CMK (cell line): ENCODE results near the gene LAMTOR2.
"Not testable (repeated sequence)": the region's sequence is repeated elsewhere in the genome, so short reads cannot be mapped to it uniquely, and the experiment has no call there.

Experiments
- DNase-seq: peaks from one replicate; pipeline ENCODE4 v3.0.0-alpha.2; 2010; ENCODE audit warnings: low read depth

Gene LAMTOR2

DNA sequence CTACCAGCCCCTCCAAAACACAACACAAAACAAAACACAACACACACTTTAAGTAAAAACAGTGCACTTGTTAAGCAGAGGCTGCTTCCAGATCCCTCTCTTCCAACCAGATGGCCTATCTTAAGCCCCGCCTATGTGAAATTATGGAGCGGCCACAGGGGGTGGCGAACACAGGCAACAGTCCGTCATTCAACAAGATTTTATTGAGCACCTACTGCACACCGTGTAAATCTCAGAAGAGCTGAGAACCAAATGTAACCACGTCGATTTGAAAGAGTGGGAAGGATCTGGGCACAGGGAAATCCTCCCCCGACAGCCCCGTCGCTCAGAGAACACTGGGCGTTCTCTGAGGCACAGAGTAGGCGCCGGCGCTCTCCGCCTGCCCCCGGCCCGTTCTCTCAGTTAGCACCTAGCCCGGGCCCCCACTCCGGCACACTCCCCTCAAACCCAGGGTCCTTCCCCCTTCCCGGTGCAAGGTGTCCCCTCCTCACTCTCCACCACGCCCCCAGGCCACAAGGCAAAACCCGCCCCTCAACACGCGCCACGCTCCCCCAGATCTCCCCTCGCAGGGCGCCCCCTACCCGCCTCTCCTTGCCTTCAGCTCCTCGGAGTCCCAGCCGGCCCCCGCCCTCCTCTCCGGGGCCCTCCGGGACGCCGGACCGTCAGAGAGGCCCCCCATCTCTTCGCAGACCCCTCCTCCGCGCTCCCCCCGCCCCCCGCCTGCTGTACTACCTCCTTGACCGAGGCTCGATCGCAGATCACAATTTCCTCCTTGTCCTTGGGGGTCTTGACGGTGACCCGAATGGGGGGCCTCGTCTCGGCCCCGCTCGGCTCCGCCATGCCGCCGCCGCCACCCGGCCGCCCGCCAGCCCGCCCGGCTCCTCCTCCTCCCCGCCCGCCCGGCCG, 1.5 kb upstream of the LAMTOR2 start:
- DNase-seq = peak; percentile 66

GRCh38 chr1:156053768-156054499, 648 bp upstream of the LAMTOR2 start, which contains the start of gene UBQLN4:
TSS of gene UBQLN4 (minus strand) at chr1:156053798. CDS start at chr1:156053701, 97 bp downstream.
- DNase-seq = peak; percentile 80

GRCh38 chr1:156055281-156056048, 883 bp downstream of the LAMTOR2 start:
- no peak for DNase-seq

GRCh38 chr1:156056326-156056849, 1.8 kb downstream of the LAMTOR2 start:
- DNase-seq = no peak

DNA sequence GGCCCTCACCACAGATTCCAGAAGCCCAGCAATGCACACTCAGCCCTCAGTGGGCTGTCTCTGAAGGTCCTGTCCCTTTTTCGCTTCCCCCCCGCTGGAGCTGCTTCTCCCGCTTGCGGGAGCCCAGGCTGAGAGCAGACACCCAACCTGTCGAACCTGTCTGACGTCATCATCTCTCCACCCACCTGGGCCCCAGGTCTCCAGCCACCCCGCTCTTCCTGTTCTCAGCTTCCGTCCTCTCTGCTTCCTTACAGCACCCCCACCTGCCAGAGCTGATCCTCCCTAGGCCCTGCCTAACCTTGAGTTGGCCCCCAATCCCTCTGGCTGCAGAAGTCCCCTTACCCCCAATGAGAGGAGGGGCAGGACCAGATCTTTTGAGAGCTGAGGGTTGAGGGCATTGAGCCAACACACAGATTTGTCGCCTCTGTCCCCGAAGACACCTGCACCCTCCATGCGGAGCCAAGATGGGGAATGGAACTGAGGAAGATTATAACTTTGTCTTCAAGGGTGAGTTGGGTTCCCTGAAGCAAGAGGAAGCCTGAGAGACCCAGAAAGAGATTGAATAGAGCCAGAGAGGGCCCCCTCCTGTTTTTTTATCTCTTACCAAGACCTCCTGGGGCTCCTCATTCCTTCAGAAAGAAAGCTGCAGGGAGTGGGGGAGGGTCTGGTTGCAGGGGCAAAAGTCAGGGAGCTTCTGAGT, 6.5 kb downstream of the LAMTOR2 start, which contains the start of gene RAB25:
Gene RAB25, plus strand, starts transcription at position 224 of the 700 bp plus-strand sequence. Its CDS starts 241 bp downstream, at position 465.
- no peak for DNase-seq

GRCh38 chr1:156062189-156062588, 7.6 kb downstream of the LAMTOR2 start:
- DNase-seq = no peak

DNA sequence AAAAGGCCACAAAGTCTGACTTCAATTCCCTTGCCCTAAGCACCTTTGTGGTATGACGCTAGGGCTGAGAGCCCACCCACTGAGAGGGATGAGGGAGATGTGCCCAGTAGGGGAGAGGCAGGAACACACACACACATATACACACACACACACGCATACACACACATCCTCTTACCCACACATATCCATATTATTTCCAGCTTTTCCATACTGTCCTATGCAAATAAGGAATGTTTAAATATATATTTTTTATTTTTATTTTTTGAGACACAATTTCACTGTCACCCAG, 9.4 kb downstream of the LAMTOR2 start:
- no peak for DNase-seq

DNA sequence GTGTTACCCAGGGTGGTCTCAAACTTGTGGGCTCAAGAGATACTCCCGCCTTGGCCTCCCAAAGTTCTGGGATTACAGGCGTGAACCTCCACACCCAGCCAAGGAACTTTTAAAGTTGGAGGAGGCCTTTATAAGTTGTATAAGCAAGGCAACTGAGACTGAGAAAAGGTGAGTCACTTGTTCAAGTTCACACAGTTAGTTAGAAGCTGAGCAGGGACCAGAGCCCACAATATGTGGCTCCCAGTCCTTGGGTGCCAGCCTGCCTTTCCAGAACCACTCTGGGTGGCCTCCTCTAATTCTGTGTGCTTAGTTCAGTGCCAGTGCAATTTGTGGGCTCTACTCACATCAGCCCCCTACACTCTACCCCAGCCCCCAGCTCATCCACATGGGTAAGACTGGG, 10.0 kb downstream of the LAMTOR2 start:
- no peak for DNase-seq

DNA sequence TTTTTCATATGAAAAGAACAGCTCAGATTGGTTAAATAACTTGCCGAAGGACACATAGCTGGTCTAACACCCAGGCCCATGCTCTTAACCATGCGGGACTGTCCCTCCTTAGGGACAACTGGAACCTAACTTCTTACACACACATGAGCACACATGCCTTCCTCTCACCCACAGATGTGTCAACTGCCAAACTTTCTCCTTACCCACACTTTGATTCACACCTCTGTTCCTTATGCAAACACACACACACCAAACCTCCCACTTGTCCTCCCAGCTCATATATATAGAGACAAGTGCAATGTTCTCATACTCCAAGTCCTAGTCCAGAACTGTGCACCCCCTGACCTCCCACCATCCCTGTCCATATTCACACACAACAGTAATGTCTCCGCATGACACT, 10.6 kb downstream of the LAMTOR2 start:
- no peak for DNase-seq

- DNase-seq = no peak
Measured at GRCh38 chr1:156065871-156066270, 11.3 kb downstream of the LAMTOR2 start.

GRCh38 chr1:156067262-156067661, 12.7 kb downstream of the LAMTOR2 start:
- no peak for DNase-seq

- no peak for DNase-seq
Measured at GRCh38 chr1:156069490-156070455, 15.2 kb downstream of the LAMTOR2 start.

DNA sequence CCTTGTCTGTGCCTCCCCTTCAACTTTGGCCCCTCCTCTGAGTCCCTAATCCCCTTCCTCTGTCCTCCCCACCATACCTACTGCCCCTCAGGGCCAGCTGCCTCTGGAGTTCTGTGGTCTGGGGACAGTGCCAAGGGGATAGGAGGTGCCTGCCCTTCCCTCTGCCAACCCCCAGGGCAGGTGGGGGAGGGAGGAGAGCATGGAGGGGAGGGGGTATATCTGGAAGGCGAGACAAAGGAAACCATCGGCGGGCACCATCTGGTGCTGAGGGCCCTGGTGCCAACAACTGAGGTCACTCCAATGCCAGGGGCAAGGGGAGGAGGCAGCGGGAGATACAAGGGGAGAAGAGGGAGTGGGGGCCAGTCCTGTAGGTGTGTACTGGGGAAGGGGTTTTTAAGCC, 16.0 kb downstream of the LAMTOR2 start:
- DNase-seq = no peak

GRCh38 chr1:156071332-156071816, 16.8 kb downstream of the LAMTOR2 start:
- DNase-seq = not testable (repeated sequence)

DNA sequence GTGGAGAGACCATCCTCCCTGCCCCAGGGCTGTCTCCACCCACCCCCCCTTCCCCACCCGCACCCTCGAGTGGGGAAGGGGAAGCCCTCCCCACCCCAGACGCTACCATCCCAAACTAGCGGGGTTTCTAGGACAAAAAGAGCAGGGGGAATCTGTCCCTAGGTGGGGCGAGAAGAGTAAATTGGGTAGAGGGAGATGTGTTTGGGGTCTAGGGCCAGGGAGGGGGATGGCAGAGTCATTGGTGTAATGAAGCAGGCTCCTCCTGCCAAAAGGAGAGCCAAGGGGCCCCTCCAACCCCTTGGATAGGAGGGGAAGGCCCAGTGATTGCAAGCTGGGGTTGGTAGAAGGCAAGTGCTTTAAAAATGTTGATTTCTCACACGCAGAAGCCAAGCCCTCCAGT, 17.7 kb downstream of the LAMTOR2 start:
- DNase-seq = no peak

DNA sequence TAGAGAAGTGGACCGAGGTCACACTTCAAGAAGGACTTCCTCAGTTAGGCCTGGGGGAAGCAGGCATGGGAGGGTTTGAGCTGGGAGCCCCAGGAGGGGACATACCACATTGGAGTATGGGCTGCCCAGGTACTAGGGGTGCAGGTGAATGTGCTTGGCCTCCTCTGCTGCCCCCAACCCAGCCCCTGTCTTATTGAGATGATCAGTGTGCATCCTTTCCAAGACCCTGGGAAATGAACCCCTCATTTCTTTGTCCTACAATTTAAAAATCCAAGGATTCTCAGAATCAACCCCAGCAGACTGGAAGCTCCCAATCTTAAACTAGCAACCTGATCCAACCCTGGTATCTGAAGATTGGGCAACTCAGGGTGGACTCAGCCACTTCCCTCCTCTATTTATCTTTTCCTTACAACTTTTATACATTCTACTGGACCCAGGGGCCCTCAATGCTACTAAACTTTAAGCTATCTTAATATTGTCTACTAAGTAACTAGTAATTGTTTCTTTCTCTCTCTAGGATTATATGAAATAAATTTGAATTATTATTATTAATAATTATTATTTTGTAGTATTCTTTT, 18.6 kb downstream of the LAMTOR2 start:
- no peak for DNase-seq

- DNase-seq = no peak
Measured at GRCh38 chr1:156073740-156074139, 19.2 kb downstream of the LAMTOR2 start.

DNA sequence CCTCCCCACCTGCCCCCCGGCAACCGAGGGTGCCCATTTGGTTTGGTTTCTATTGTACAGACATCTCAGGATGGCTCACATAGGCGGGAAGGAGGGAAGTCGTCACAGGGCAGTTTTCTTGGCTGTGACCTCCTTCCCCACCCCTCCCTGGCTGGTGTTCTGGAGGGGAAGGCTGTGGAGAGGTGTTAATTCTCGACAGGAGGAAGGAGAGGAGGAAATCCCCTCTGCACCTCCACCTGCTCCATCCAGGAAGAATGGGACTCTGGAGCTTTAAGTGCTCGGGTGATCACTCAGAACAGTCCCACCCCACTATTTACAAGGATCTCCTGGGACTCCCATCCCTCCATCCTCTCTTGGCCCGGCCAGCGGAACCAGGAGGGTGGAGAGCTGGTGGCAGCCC, 20.1 kb downstream of the LAMTOR2 start:
- DNase-seq = no peak

DNA sequence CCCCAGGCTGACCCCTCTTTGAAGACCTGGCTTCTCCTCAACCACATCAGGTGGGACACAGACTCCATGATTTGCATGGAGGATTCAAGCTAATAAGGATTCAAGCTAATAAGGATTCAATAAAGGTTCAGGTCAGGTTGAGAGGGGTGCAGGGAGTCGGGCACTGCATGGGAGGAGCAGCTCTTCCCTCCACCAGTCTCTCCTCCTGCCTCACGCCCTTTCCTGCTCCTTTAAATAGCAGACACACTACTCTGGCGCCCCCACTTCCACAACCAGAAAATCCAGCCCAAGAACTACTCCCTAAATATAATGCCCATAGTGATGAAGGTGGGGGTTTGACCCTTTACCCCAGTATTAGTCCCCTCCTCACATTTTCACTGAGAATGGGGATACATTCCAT, 20.6 kb downstream of the LAMTOR2 start:
- DNase-seq = no peak

DNA sequence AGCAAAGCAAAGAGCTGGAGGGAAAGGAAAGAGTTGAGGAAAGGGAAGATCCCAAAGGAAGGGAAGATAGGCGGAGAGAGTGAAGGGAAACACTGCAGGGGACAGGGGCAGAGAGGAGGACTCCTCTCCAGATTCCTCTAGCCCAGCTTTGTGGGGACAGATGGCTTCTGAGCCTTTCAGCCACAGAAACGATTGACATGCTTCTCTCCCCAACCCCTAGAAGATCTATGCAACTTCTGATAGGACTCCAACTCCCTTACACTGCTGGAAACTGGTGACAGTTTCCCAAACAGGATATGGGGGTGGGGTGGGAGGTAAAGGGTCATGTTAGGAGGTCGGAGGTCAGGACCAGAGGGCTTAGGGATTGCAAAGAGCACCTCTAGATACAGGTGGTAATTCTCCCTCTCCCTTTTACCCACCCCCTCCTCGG, 21.2 kb downstream of the LAMTOR2 start:
- DNase-seq = no peak
